ENCODE data around the gene PRKG1.

The PRKG1 gene

DNA sequence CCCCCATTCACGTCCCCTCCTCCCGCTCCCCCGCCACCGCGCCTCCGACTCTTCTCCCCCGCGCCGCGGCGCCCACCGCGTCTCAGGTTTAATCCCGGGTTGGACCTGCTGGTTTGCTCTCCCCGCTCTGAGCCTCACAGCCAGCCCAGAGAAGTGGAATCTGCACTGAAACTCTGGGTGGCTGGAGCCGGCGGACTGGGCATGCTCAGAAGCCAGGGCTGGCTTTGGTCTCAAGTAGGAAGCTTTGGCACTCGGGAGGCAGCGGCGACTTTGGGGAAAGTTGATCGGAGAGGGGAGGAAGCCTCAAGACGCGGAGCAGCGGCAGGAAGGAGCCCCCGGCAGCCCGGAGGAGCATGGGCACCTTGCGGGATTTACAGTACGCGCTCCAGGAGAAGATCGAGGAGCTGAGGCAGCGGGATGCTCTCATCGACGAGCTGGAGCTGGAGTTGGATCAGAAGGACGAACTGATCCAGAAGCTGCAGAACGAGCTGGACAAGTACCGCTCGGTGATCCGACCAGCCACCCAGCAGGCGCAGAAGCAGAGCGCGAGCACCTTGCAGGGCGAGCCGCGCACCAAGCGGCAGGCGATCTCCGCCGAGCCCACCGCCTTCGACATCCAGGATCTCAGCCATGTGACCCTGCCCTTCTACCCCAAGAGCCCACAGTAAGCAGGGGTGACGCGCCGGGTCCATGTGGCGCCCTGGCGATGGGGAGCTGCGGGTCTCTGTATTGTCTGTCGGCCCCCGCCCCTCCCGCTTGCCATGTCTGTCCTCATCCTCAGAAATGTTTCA is at the start of gene PRKG1:
Gene PRKG1 (plus strand): TSS at position 250 of the 791 bp plus-strand sequence.
- no peak for TF ChIP-seq ZNF274 (IDR thresholded peaks at IDR 0.05; ENCODE audit: low read depth, low read length)
- H3K4me3 ChIP-seq (ENCODE audit: low read length): peak within 1 kb of the TSS; percentile 21

DNA sequence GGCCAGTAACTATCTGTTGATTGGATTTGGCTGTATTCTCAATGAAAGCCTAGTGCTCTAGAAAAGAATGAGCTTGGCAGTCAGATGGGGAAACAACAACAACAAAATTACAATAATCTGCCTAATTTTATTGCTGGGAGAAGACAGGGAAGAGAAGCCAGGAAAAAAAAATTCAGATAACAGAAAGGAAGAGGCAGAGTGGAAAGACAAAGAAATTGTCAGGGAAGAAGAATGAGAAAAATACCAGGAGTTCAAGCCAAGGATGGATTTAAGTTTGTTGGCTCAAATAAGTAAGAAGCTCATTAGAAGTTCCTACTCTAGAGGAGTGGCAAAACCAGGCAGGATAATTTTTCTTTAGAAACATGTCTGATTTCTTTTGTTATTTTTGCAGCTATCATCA is 45.9 kb upstream of the PRKG1 start:
- TF ChIP-seq ZNF274 (IDR thresholded peaks at IDR 0.05; ENCODE audit: low read depth, low read length): no peak
- H3K4me3 ChIP-seq (ENCODE audit: low read length): no peak overlapping the region

- H3K4me3 ChIP-seq (ENCODE audit: low read length): no peak overlapping the region
- TF ChIP-seq ZNF274 (IDR thresholded peaks at IDR 0.05; ENCODE audit: low read depth, low read length): no peak
Observed at GRCh38 chr10:51029172-51029641, 45.1 kb upstream of the PRKG1 start.

GRCh38 chr10:51030480-51030879 is 43.8 kb upstream of the PRKG1 start:
- H3K4me3 ChIP-seq (ENCODE audit: low read length): no peak overlapping the region
- TF ChIP-seq ZNF274 (IDR thresholded peaks at IDR 0.05; ENCODE audit: low read depth, low read length): no peak

- no peak for TF ChIP-seq ZNF274 (IDR thresholded peaks at IDR 0.05; ENCODE audit: low read depth, low read length)
Observed at GRCh38 chr10:51031950-51032349, 42.3 kb upstream of the PRKG1 start.

GRCh38 chr10:51034769-51035168 is 39.5 kb upstream of the PRKG1 start:
- H3K4me3 ChIP-seq (ENCODE audit: low read length): no peak overlapping the region
- no peak for TF ChIP-seq ZNF274 (IDR thresholded peaks at IDR 0.05; ENCODE audit: low read depth, low read length)

More at GRCh38 chr10:51031950-51032349, 42.3 kb upstream of the PRKG1 start:
- H3K4me3 ChIP-seq (ENCODE audit: low read length): no peak overlapping the region

DNA sequence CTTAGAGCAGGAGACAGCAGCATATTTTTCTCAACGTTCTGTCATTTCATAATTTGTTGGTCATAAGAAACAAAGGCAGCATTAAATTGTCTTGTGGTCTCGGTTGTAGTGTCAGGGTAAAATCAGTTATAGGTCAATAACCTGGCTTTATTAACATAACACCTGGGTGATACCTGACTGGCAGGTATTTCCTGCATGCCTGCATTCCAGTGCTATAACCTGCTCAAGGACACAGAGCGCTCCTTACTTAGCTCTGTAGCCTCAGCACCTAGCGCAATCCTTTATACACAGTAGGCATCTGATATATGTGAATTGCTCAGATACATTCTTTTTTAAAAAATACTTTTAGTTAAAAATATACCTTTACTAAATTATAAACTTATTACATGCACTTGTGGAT is 38.9 kb upstream of the PRKG1 start:
- H3K4me3 ChIP-seq (ENCODE audit: low read length): no peak overlapping the region
- TF ChIP-seq ZNF274 (IDR thresholded peaks at IDR 0.05; ENCODE audit: low read depth, low read length): no peak

DNA sequence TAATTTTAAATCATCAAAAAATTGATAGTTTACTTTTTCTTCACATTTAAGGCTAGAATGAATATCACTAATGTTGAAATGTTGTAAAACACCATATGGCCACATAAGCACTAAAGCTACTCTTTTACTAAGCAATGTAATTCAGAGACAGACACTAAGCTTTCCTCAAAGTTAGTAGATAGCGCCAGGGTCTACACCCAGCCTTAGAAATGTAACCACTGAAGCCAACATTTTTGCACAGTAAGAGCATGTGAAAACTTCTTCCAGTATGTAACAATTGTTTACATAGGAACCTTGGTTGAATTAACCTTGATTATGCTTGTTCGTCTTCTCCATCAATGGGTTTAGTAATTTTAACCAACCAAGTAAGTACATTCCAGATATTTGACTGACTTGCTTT is 28.4 kb upstream of the PRKG1 start:
- no peak for TF ChIP-seq ZNF274 (IDR thresholded peaks at IDR 0.05; ENCODE audit: low read depth, low read length)
- no peak overlapping the region for H3K4me3 ChIP-seq (ENCODE audit: low read length)

GRCh38 chr10:51046654-51047053 is 27.6 kb upstream of the PRKG1 start:
- TF ChIP-seq ZNF274 (IDR thresholded peaks at IDR 0.05; ENCODE audit: low read depth, low read length): no peak
- H3K4me3 ChIP-seq (ENCODE audit: low read length): no peak overlapping the region

GRCh38 chr10:51047857-51048256 is 26.4 kb upstream of the PRKG1 start:
- no peak for TF ChIP-seq ZNF274 (IDR thresholded peaks at IDR 0.05; ENCODE audit: low read depth, low read length)
- H3K4me3 ChIP-seq (ENCODE audit: low read length): no peak overlapping the region

GRCh38 chr10:51048792-51049191 is 25.5 kb upstream of the PRKG1 start:
- H3K4me3 ChIP-seq (ENCODE audit: low read length): no peak overlapping the region
- no peak for TF ChIP-seq ZNF274 (IDR thresholded peaks at IDR 0.05; ENCODE audit: low read depth, low read length)

GRCh38 chr10:51052163-51052562 is 22.1 kb upstream of the PRKG1 start:
- TF ChIP-seq ZNF274 (IDR thresholded peaks at IDR 0.05; ENCODE audit: low read depth, low read length): no peak
- H3K4me3 ChIP-seq (ENCODE audit: low read length): no peak overlapping the region

GRCh38 chr10:51057925-51058324 is 16.4 kb upstream of the PRKG1 start:
- no peak overlapping the region for H3K4me3 ChIP-seq (ENCODE audit: low read length)
- no peak for TF ChIP-seq ZNF274 (IDR thresholded peaks at IDR 0.05; ENCODE audit: low read depth, low read length)

GRCh38 chr10:51063166-51063565 is 11.1 kb upstream of the PRKG1 start:
- no peak overlapping the region for H3K4me3 ChIP-seq (ENCODE audit: low read length)
- no peak for TF ChIP-seq ZNF274 (IDR thresholded peaks at IDR 0.05; ENCODE audit: low read depth, low read length)

DNA sequence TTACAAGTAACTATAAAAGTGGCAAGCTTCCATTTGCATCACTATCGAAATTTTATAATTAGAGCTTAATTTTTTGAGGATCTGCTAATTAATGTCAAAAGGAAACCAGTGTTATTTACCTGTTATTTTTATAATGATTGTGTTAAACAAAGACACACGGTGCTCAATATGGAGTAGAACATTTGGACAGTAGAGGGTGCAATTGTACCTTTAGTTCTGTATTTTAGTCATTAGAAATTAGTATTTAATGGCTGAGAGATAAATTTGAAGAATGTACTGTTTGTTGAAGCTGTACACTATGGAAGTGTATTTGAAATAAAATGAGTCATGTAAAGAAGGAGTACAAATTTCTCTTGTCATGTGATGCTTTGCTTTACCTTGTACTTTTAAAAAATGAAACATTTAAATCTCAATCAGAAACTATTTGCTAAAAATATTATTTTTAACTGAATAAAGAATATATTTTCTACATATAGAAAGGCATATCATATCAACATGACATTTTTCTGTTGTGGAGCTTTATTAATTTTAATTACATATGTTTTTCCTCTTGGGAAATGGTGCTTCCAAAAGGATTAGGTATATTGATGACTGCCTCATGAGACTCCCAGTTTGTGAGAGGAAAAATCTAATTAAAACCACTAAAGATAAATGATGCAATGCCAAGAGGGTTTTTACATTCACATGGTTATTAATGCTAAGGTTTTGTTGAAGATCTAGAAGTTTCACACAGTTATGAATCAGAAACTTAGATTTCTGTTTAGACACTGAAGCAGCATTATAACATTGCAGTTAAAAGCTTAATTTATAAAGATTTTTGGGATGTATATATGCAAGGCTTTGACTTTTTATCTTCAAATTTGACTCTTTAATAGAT is 10.4 kb upstream of the PRKG1 start:
- TF ChIP-seq ZNF274 (IDR thresholded peaks at IDR 0.05; ENCODE audit: low read depth, low read length): no peak
- H3K4me3 ChIP-seq (ENCODE audit: low read length): no peak overlapping the region
